Measurements from ENCODE around the gene MXD3. TPM values are rescaled to one million over a fixed set of nuclear protein-coding genes. Genes with fewer than 3 reads are reported as not detected.
"Not testable (repeated sequence)": the region's sequence is repeated elsewhere in the genome, so short reads cannot be mapped to it uniquely, and the experiment has no call there.

Gene MXD3
- total RNA-seq = 10 to 100 TPM; 15.0 to 24.8 TPM

- H3K9me3 Mint-ChIP-seq = no peaks in the 10 kb centered on the region
- no peaks in the 10 kb centered on the region for H3K27me3 Mint-ChIP-seq
- peak within 1 kb of the TSS; percentile 96 for H3K4me3 Mint-ChIP-seq
- DNase-seq (ENCODE audit: low spot score) (peak; percentile 97), ATAC-seq (peak; percentile 91 to 93)
- H3K4me1 Mint-ChIP-seq (ENCODE audit: low read depth in 2 of 2) = peaks cover 29 to 32% of the 10 kb centered on the region in 2 donors
- peaks cover under 1% of the 10 kb centered on the region for H3K36me3 Mint-ChIP-seq
- H3K27ac Mint-ChIP-seq = peak within 1 kb of the TSS; percentile 61 to 71
These were observed at the start of gene MXD3 for GRCh38 chr5:177311723-177312648. Gene MXD3, minus strand, starts transcription at chr5:177311898. Its CDS starts 68 bp downstream, at chr5:177311830.

- H3K9me3 Mint-ChIP-seq; H3K4me3 Mint-ChIP-seq; DNase-seq (ENCODE audit: low spot score); H3K27ac Mint-ChIP-seq; H3K36me3 Mint-ChIP-seq; ATAC-seq; H3K27me3 Mint-ChIP-seq: not testable (repeated sequence)
- H3K4me1 Mint-ChIP-seq (ENCODE audit: low read depth in 2 of 2) = peaks cover 73 to 75% of the 10 kb centered on the region in 2 donors
These were observed 49.0 kb upstream of the MXD3 start for GRCh38 chr5:177360740-177361139.

GRCh38 chr5:177359860-177360259 lies 48.2 kb upstream of the MXD3 start:
- Mint-ChIP-seq H3K9me3 (no peaks in the 10 kb centered on the region), H3K4me3 (peak overlapping the region; percentile 89), H3K27ac (peak overlapping the region; percentile 80 to 90), H3K4me1 (ENCODE audit: low read depth in 2 of 2) (peaks cover 72 to 76% of the 10 kb centered on the region in 2 donors), H3K27me3 (no peaks in the 10 kb centered on the region), H3K36me3 (no peaks in the 10 kb centered on the region)
- DNase-seq (ENCODE audit: low spot score) (no peak), ATAC-seq (no peak)

- no peaks in the 10 kb centered on the region for H3K36me3 Mint-ChIP-seq
- ATAC-seq = no peak
These were observed 47.8 kb upstream of the MXD3 start for GRCh38 chr5:177359451-177359851.

GRCh38 chr5:177358370-177358819 lies 46.7 kb upstream of the MXD3 start:
- no peaks in the 10 kb centered on the region for H3K9me3 Mint-ChIP-seq
- DNase-seq (ENCODE audit: low spot score) = no peak
- no peaks in the 10 kb centered on the region for H3K36me3 Mint-ChIP-seq
- H3K27ac Mint-ChIP-seq = peak overlapping the region; percentile 80 to 90
- no peaks in the 10 kb centered on the region for H3K27me3 Mint-ChIP-seq
- no peak for ATAC-seq
- peaks cover 70% of the 10 kb centered on the region in 2 donors for H3K4me1 Mint-ChIP-seq (ENCODE audit: low read depth in 2 of 2)
- H3K4me3 Mint-ChIP-seq = peak overlapping the region; percentile 89

More at GRCh38 chr5:177359451-177359851, 47.8 kb upstream of the MXD3 start:
- H3K27me3 Mint-ChIP-seq = no peaks in the 10 kb centered on the region
- H3K27ac Mint-ChIP-seq = peak overlapping the region; percentile 80 to 90
- H3K9me3 Mint-ChIP-seq = no peaks in the 10 kb centered on the region
- DNase-seq (ENCODE audit: low spot score) = no peak
- peaks cover 72 to 76% of the 10 kb centered on the region in 2 donors for H3K4me1 Mint-ChIP-seq (ENCODE audit: low read depth in 2 of 2)
- peak overlapping the region; percentile 89 for H3K4me3 Mint-ChIP-seq

- Mint-ChIP-seq H3K27me3 (no peaks in the 10 kb centered on the region), H3K9me3 (no peaks in the 10 kb centered on the region), H3K4me3 (peak within 1 kb of the TSS; percentile 89), H3K27ac (peak within 1 kb of the TSS; percentile 80 to 90), H3K4me1 (ENCODE audit: low read depth in 2 of 2) (peaks cover 65 to 66% of the 10 kb centered on the region in 2 donors), H3K36me3 (no peaks in the 10 kb centered on the region)
- ATAC-seq = peak; percentile 93 to 96
- DNase-seq (ENCODE audit: low spot score) = peak; percentile 80
These were observed 46.0 kb upstream of the MXD3 start, which contains the start of gene RGS14 for GRCh38 chr5:177357459-177358351. Gene RGS14, plus strand, starts transcription at chr5:177357924. Its CDS starts 101 bp downstream, at chr5:177358025.

- Mint-ChIP-seq H3K4me1 (ENCODE audit: low read depth in 2 of 2) (peaks cover 60 to 61% of the 10 kb centered on the region in 2 donors), H3K27ac (peak overlapping the region; percentile 80 to 90), H3K9me3 (no peaks in the 10 kb centered on the region), H3K36me3 (no peaks in the 10 kb centered on the region), H3K27me3 (no peaks in the 10 kb centered on the region), H3K4me3 (peak overlapping the region; percentile 89)
- ATAC-seq = no peak
- no peak for DNase-seq (ENCODE audit: low spot score)
These were observed 45.4 kb upstream of the MXD3 start for GRCh38 chr5:177357146-177357458.

- DNase-seq (ENCODE audit: low spot score) (no peak), ATAC-seq (no peak)
- Mint-ChIP-seq H3K9me3 (no peaks in the 10 kb centered on the region), H3K27me3 (no peaks in the 10 kb centered on the region), H3K27ac (peak overlapping the region; percentile 80 to 90), H3K36me3 (no peaks in the 10 kb centered on the region), H3K4me1 (ENCODE audit: low read depth in 2 of 2) (peaks cover 60 to 61% of the 10 kb centered on the region in 2 donors), H3K4me3 (peak overlapping the region; percentile 89)
These were observed 45.0 kb upstream of the MXD3 start for GRCh38 chr5:177356746-177357145.

- no peaks in the 10 kb centered on the region for H3K36me3 Mint-ChIP-seq
- H3K27ac Mint-ChIP-seq = peak overlapping the region in 1 of 2 donors; percentile 60
- ATAC-seq (no peak), DNase-seq (ENCODE audit: low spot score) (no peak)
- H3K4me3 Mint-ChIP-seq = peak overlapping the region; percentile 89
- no peaks in the 10 kb centered on the region for H3K27me3 Mint-ChIP-seq
- no peaks in the 10 kb centered on the region for H3K9me3 Mint-ChIP-seq
- H3K4me1 Mint-ChIP-seq (ENCODE audit: low read depth in 2 of 2) = peaks cover 61 to 62% of the 10 kb centered on the region in 2 donors
These were observed 44.1 kb upstream of the MXD3 start for GRCh38 chr5:177355868-177356168.

GRCh38 chr5:177355162-177355867 lies 43.6 kb upstream of the MXD3 start:
- Mint-ChIP-seq H3K36me3 (no peaks in the 10 kb centered on the region), H3K4me3 (no peak overlapping the region), H3K9me3 (no peaks in the 10 kb centered on the region), H3K27ac (peak overlapping the region in 1 of 2 donors; percentile 60), H3K27me3 (no peaks in the 10 kb centered on the region), H3K4me1 (ENCODE audit: low read depth in 2 of 2) (peaks cover 64 to 66% of the 10 kb centered on the region in 2 donors)
- ATAC-seq (no peak), DNase-seq (ENCODE audit: low spot score) (no peak)

GRCh38 chr5:177354711-177355110 lies 43.0 kb upstream of the MXD3 start:
- Mint-ChIP-seq H3K27ac (peak overlapping the region; percentile 15 to 36), H3K9me3 (no peaks in the 10 kb centered on the region), H3K36me3 (peaks cover 3% of the 10 kb centered on the region), H3K4me1 (ENCODE audit: low read depth in 2 of 2) (peaks cover 65 to 66% of the 10 kb centered on the region in 2 donors), H3K27me3 (no peaks in the 10 kb centered on the region), H3K4me3 (no peak overlapping the region)
- DNase-seq (ENCODE audit: low spot score) = no peak
- ATAC-seq = no peak

- peak overlapping the region; percentile 15 to 36 for H3K27ac Mint-ChIP-seq
- H3K27me3 Mint-ChIP-seq = no peaks in the 10 kb centered on the region
- ATAC-seq = no peak
- peaks cover 66 to 68% of the 10 kb centered on the region in 2 donors for H3K4me1 Mint-ChIP-seq (ENCODE audit: low read depth in 2 of 2)
- no peak for DNase-seq (ENCODE audit: low spot score)
- peaks cover 8% of the 10 kb centered on the region for H3K36me3 Mint-ChIP-seq
- H3K9me3 Mint-ChIP-seq = no peaks in the 10 kb centered on the region
- H3K4me3 Mint-ChIP-seq = no peak overlapping the region
These were observed 42.6 kb upstream of the MXD3 start for GRCh38 chr5:177354256-177354655.

- Mint-ChIP-seq H3K27ac (peak overlapping the region; percentile 45 to 98), H3K27me3 (no peaks in the 10 kb centered on the region), H3K9me3 (no peaks in the 10 kb centered on the region), H3K4me3 (no peak overlapping the region), H3K4me1 (ENCODE audit: low read depth in 2 of 2) (peaks cover 58 to 63% of the 10 kb centered on the region in 2 donors), H3K36me3 (peaks cover 12% of the 10 kb centered on the region)
- no peak for DNase-seq (ENCODE audit: low spot score)
- ATAC-seq = no peak
These were observed 41.4 kb upstream of the MXD3 start for GRCh38 chr5:177353093-177353492.
